NCI-H2029 (cell line): ENCODE data around the gene OR1F1.
"Not testable (repeated sequence)": the region's sequence is repeated elsewhere in the genome, so short reads cannot be mapped to it uniquely, and the experiment has no call there.

Experiments
- DNase-seq: peaks from one replicate; lab custom pipeline; 2025; lab: John Stamatoyannopoulos, UW

OR1F1 gene

GRCh38 chr16:3187798-3188674, at the start of gene OR1F1:
Gene OR1F1, plus strand, starts transcription at chr16:3188204.
- DNase-seq: no peak

DNA sequence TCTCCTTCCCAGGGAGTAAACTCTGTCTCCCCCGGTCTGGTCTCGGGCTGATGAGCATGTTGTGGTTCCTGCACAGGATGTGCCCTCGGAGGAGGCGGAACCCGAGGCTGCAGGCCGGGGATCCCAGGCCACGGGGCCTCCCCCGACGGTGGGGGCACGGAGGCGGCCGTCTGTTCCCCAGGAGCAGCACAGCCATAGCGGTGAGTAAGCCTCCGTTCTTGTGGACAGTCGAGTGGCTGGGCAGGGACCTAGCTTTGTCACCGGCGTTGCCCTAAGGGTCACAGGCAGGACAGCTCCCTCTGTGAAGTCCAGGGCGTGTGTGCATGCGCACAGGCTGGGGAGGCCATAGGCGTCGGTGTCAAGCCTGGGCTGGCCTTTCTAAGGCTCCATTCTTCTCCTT, 49.7 kb upstream of the OR1F1 start:
- no peak for DNase-seq

DNA sequence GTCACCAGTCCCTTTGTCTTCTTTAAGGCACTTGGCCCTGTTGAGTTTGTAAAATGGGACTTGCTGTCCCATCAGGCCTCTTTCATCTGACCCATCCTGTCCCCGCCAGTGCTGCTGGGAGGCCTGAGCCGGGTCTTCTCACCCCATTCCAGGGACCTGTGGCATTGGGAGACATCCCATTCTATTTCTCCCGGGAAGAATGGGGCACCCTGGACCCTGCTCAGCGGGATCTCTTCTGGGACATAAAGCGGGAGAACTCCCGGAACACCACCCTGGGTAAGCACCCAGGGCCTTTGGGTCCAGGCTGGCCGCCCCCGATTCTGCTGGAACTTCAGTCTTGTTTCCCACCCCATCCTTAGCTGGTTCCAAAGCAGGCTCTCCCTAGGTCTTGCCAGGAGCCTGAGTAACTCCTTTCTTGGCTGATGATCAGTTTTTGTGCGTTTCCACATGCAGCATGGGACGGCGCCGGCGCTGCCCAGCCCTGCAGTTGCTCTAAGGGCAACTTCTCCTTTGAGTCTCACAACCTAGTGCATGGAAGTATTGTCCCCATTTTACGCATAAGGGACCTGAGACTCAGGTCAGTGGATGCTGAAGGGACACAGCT, 49.1 kb upstream of the OR1F1 start:
- no peak for DNase-seq

GRCh38 chr16:3139561-3139960, 48.4 kb upstream of the OR1F1 start:
- DNase-seq: not testable (repeated sequence)

DNA sequence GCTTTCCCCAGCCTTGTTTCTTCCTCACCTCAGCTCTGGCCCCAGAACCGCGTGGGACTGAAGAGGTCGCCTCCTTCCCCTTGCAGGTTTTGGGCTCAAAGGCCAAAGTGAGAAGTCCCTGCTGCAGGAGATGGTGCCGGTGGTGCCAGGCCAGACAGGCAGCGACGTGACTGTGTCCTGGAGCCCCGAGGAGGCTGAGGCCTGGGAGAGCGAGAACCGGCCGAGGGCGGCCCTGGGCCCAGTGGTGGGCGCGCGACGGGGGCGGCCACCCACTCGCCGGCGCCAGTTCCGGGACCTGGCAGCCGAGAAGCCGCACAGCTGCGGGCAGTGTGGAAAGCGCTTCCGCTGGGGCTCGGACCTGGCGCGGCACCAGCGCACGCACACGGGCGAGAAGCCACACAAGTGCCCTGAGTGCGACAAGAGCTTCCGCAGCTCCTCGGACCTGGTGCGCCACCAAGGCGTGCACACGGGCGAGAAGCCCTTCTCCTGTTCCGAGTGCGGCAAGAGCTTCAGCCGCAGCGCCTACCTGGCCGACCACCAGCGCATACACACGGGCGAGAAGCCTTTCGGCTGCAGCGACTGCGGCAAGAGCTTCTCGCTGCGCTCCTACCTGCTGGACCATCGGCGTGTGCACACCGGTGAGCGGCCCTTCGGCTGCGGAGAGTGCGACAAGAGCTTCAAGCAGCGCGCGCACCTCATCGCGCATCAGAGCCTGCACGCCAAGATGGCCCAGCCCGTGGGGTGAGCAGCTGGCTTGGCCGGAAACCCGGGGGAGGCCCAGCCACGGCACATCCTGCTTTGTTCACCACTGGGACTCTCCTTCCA, 47.2 kb upstream of the OR1F1 start:
- DNase-seq: no peak

GRCh38 chr16:3141781-3142311, 46.2 kb upstream of the OR1F1 start:
- no peak for DNase-seq

- no peak for DNase-seq
These were observed 45.7 kb upstream of the OR1F1 start for GRCh38 chr16:3142327-3142726.

DNA sequence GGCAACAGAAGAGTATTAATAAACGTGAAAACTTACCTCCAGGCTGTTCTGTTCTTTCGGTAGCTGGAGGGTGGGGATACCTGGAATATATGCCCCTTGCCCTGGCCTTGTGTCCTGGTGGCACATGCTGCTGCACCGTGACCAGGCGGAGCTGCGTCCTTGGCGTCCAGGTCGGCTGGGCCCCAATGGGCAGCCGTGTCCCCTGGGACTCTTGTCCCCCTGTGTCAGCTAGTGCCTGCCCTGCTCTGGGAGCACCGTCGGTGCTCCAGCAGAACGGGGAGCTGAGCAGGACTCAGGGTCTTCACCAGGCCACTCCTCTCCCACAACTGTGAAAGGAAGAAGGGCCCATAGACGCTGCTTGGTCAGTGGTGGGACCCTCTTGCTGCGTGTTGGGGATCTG, 45.2 kb upstream of the OR1F1 start:
- no peak for DNase-seq

DNA sequence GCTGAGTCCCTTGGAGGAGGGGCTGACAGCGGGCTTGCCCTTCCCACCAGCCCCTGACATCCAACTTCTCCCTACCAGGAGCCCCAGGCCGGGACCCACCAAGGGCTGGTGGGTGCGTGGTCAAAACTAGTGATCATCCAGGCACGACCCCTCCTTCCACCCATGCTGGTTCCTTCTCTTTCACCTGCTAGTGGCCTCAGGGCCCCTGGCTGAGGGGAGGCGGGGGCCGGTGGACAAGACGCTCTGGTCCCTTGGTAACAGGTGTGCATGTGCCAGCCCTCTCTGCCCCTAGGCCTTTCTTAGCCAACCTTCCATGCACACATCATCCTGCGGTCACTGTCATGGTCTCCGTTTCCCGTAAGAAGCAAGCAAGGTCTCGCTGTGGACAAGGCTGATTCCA, 44.8 kb upstream of the OR1F1 start:
- no peak for DNase-seq

DNA sequence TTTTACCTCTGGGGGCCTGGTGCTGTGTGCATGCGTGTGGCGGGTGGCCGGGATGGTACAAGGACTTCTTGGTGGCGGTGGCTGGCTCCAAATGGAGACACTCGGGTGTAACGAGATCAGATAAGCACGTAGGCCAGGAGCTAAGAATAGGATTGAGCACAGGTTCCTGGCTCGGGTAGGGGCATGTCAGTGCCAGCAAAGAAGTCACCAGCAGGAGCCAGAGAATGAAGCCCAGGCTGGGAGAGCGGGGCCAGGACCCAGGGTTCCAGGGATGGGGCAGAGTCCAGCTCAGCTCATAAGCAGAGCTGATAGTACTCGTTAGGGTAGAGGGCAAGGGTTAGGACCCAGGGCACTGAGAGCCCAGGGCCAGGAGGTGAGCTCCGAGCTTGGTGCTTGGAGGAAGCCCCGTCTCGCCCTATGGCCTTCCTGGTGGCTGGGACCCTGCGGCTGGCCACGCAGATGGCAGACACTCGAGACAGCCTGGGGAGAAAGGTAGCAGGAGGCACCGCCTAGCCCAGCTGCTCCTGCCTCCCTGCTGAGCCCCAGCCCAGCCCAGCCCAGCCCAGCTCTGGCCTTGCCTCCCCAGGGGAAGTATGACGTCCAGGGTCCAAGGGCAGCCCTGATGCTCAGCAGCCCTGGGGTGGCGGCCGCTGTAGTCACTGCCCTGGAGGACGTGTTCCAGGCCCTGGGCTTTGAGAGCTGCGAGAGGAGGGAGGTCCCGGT, 44.2 kb upstream of the OR1F1 start:
- no peak for DNase-seq

DNA sequence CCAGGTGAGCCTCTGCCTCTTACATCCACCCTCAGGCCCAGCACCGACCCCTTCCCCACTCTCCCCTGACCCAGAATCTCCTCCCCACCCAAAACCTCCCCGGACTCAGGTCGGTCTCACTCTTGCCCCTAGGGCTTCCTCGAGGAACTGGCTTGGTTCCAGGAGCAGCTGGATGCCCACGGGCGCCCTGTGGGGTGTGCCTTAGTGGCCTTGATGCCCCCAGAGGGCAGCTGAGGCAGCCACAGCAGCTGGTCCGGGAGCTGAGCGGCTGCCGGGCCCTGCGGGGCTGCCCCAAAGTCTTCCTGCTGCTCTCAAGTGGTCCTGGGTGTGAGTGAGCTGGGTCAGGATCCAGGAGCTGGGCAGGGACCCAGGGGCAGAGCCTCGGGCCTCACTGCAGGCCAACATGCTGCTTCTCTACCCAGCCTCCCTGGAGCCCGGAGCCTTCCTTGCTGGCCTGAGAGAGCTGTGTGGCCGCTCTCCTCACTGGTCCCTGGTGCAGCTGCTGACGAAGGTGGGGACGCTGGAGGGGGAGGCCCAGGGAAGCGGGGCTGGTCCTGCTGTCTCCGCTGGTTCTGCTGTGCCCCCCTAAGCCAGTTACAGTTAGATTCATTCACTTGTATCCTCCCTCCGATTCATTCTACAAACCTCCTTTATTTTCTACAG, 43.6 kb upstream of the OR1F1 start:
- no peak for DNase-seq

- DNase-seq: no peak
These were observed 42.9 kb upstream of the OR1F1 start for GRCh38 chr16:3145151-3145550.

DNA sequence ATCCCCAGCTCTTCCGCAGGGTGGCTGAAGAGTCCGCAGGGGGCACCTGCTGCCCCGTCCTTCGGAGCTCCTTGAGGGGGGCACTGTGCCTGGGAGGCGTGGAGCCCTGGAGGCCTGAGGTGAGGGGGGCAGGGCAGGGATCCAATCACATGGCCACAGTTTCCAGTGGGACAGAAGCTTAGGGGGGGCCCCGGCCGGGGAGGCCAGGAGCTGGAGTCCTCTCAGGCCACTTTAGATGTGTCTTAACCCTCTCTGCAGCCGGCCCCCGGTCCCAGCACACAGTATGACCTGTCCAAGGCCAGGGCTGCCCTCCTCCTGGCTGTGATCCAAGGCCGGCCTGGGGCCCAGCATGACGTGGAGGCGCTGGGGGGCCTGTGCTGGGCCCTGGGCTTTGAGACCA, 42.3 kb upstream of the OR1F1 start:
- no peak for DNase-seq

- no peak for DNase-seq
These were observed 40.8 kb upstream of the OR1F1 start for GRCh38 chr16:3147046-3147756.

DNA sequence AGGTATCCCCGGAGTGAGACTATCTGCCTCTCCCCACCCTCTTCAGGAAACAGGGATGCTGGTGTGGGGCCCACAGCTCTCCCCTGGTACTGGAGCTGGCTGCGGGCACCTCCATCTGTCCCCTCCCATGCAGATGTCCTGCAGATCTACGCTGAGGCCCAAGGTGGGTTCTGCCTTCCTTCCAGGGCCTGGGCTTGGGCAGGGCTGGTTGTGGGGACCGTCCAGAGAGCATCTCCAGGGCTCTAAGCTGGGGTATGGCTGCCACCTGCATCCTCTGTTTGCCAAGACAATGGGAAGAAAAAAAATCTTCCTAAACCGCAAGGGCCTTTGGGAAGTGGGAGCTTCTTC, 40.3 kb upstream of the OR1F1 start:
- no peak for DNase-seq

DNA sequence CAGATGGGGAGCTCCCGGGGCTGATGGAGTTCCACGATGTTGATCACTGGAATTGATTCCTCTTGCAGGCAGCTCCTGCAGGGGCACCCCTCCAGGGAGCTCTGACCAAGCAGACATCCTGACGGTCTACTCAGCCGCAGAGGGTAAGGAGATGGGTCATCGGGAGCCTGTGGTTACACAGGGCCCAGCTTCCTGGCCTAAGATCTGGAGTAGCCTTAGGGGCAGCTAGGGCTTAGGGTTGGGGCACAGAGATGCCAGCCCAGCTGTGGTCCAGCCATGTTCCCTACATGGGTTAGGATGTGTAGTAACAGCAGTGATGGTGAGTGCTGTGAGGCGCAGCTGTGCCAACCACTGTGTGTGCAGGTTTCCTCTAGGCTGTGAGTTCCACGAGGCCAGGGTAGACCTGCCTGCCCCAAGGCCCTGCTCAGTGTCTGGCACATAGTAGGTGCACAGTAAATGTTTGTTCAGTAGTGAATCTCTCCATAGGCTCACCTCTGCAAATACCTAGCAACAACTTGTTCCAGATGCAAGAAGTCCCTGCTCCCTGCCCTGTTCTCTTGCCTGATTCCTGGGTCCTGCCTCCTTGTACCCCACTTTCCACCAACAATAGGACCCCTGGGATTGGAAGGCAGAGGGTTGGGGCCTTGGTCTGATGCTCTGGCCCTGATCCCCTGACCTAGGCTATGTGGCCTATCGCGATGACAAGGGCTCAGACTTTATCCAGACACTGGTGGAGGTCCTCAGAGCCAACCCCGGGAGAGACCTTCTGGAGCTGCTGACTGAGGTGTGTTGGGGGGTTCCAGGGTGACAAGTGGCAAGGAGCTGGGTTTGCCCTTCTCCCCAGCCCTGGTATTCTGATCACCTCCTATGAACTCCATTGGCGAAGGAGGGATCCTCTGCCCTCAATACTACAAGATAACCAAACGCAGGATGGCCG, 39.5 kb upstream of the OR1F1 start:
- no peak for DNase-seq

- DNase-seq: no peak
These were observed 38.8 kb upstream of the OR1F1 start for GRCh38 chr16:3149193-3149530.

GRCh38 chr16:3149630-3150345, 38.2 kb upstream of the OR1F1 start:
- DNase-seq: no peak
